ENCODE measurements around the gene FBXW7. TPM values are rescaled to one million over a fixed set of nuclear protein-coding genes. Genes with fewer than 3 reads are reported as not detected.

FBXW7 gene
- total and polyA plus RNA-seq, 4 experiments from 2014 or later: 36.2 to 148 (median 92.9) TPM

DNA sequence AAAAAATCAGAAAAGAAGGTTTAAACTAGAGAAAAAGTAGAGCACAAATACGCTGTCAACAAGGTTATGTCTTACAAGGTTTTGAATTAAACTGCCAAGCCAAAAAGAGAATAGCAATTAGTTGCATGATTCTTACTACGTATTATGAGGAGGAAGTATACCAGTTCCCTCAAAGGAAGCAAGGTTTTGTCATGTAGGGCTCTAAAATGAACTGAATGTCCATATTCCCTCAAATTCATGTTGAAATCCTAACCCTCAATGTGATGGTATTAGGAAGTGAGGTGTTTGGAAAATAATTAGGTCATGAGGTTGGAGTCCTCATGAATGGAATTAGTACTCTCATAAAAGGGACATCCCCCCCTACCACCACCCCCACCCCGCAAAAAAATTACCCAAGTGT is 201.0 kb downstream of the FBXW7 start:
- Histone ChIP-seq H3K36me3 (ENCODE audit: insufficient read depth, low read length) (peaks cover 4% of the 10 kb centered on the region), H3K4me3 (ENCODE audit: low read length in 2 of 2) (no peak overlapping the region), H3K4me1 (ENCODE audit: insufficient read depth, low read length) (no peaks in the 10 kb centered on the region), H3K9me3 (ENCODE audit: control insufficient read depth in 1 of 2, low read length in 2 of 2) (no peaks in the 10 kb centered on the region), H3K27ac (ENCODE audit: low read depth, low read length) (no peak overlapping the region), H3K27me3 (ENCODE audit: insufficient read depth, low read length) (no peaks in the 10 kb centered on the region)
- no peak overlapping the region for H3K27ac Mint-ChIP-seq
- H3K4me3 Mint-ChIP-seq: no peak overlapping the region
- H3K36me3 Mint-ChIP-seq: peaks cover 57 to 60% of the 10 kb centered on the region in 2 donors
- ChIA-PET CTCF (ENCODE audit: partially characterized antibody) (no interaction called here), POLR2A (ENCODE audit: partially characterized antibody) (no interaction called here)
- no peak for DNase-seq
- peaks cover 0 to 2% (median 0%) of the 10 kb centered on the region in 4 donors for H3K4me1 Mint-ChIP-seq
- no peaks in the 10 kb centered on the region for H3K9me3 Mint-ChIP-seq
- H3K27me3 Mint-ChIP-seq: no peaks in the 10 kb centered on the region
- intact Hi-C loops (cut with micrococcal nuclease): loop anchor here (5.0 kb wide), 1 partner anchor 78 kb away; no protein-coding TSS in a partner anchor

- Histone ChIP-seq H3K27ac (ENCODE audit: low read depth, low read length) (no peak overlapping the region), H3K27me3 (ENCODE audit: insufficient read depth, low read length) (no peaks in the 10 kb centered on the region), H3K4me3 (ENCODE audit: low read length in 2 of 2) (no peak overlapping the region), H3K4me1 (ENCODE audit: insufficient read depth, low read length) (peaks cover 22% of the 10 kb centered on the region), H3K9me3 (ENCODE audit: control insufficient read depth in 1 of 2, low read length in 2 of 2) (no peaks in the 10 kb centered on the region), H3K36me3 (ENCODE audit: insufficient read depth, low read length) (peaks cover 4% of the 10 kb centered on the region)
- Mint-ChIP-seq H3K27ac (peak overlapping the region in 2 of 7 donors; percentile 1 to 83), H3K36me3 (peaks cover 60 to 71% of the 10 kb centered on the region in 2 donors), H3K27me3 (no peaks in the 10 kb centered on the region), H3K9me3 (no peaks in the 10 kb centered on the region), H3K4me3 (no peak overlapping the region), H3K4me1 (peaks cover 11 to 24% (median 16%) of the 10 kb centered on the region in 4 donors)
- ChIA-PET CTCF (ENCODE audit: partially characterized antibody) (no interaction called here), POLR2A (ENCODE audit: partially characterized antibody) (no interaction called here)
- intact Hi-C loops (cut with micrococcal nuclease): loop anchor here (5.0 kb wide), 1 partner anchor 74 kb away; no protein-coding TSS in a partner anchor
- DNase-seq: no peak
Observed at GRCh38 chr4:152331042-152331441, 204.8 kb downstream of the FBXW7 start.

- Mint-ChIP-seq H3K27ac (peak overlapping the region in 3 of 7 donors; percentile 53 to 70 (median 65)), H3K36me3 (peaks cover 63 to 76% of the 10 kb centered on the region in 2 donors)
- CTCF ChIA-PET (ENCODE audit: partially characterized antibody): interaction anchor here (0.8 to 1.7 kb wide), 3 partner anchors 11 to 73 kb away, joined by 3 to 6 read pairs (median 3); no protein-coding TSS in a partner anchor
Observed at GRCh38 chr4:152328582-152328981, 207.3 kb downstream of the FBXW7 start.

GRCh38 chr4:152327606-152328453 is 208.1 kb downstream of the FBXW7 start:
- Mint-ChIP-seq H3K4me3 (peak overlapping the region in 7 of 8 donors; percentile 51 to 70 (median 67)), H3K4me1 (peaks cover 15 to 24% (median 17%) of the 10 kb centered on the region in 4 donors), H3K36me3 (peaks cover 67 to 77% of the 10 kb centered on the region in 2 donors), H3K27ac (peak overlapping the region; percentile 70 to 93 (median 87)), H3K27me3 (no peaks in the 10 kb centered on the region), H3K9me3 (no peaks in the 10 kb centered on the region)
- Histone ChIP-seq H3K27me3 (ENCODE audit: insufficient read depth, low read length) (no peaks in the 10 kb centered on the region), H3K27ac (ENCODE audit: low read depth, low read length) (no peak overlapping the region), H3K9me3 (ENCODE audit: control insufficient read depth in 1 of 2, low read length in 2 of 2) (no peaks in the 10 kb centered on the region), H3K4me1 (ENCODE audit: insufficient read depth, low read length) (peaks cover 22% of the 10 kb centered on the region), H3K4me3 (ENCODE audit: low read length in 2 of 2) (no peak overlapping the region), H3K36me3 (ENCODE audit: insufficient read depth, low read length) (peaks cover 16% of the 10 kb centered on the region)
- POLR2A ChIA-PET (ENCODE audit: partially characterized antibody): interaction anchor here (0.7 to 2.4 kb wide), 6 partner anchors 28 to 317 kb away, joined by 3 to 10 read pairs (median 4); no protein-coding TSS in a partner anchor
- CTCF ChIA-PET (ENCODE audit: partially characterized antibody): interaction anchor here (0.8 to 1.7 kb wide), 3 partner anchors 12 to 72 kb away, joined by 3 to 6 read pairs (median 3); no protein-coding TSS in a partner anchor
- intact Hi-C loops (cut with micrococcal nuclease): loop anchor here (5.0 kb wide), 1 partner anchor 226 kb away; no protein-coding TSS in a partner anchor
- peak in 4 of 5 donors; percentile 8 to 23 (median 16) for DNase-seq

More at GRCh38 chr4:152328582-152328981, 207.3 kb downstream of the FBXW7 start:
- H3K9me3 ChIP-seq (ENCODE audit: control insufficient read depth in 1 of 2, low read length in 2 of 2): no peaks in the 10 kb centered on the region
- DNase-seq: no peak
- peak overlapping the region in 1 of 8 donors; percentile 56 for H3K4me3 Mint-ChIP-seq
- intact Hi-C loops (cut with micrococcal nuclease): loop anchor here (5.0 kb wide), 1 partner anchor 226 kb away; no protein-coding TSS in a partner anchor
- H3K4me3 ChIP-seq (ENCODE audit: low read length in 2 of 2): no peak overlapping the region
- peaks cover 22% of the 10 kb centered on the region for H3K4me1 ChIP-seq (ENCODE audit: insufficient read depth, low read length)
- POLR2A ChIA-PET (ENCODE audit: partially characterized antibody): interaction anchor here (0.7 to 2.4 kb wide), 5 partner anchors 27 to 228 kb away, joined by 3 to 10 read pairs (median 4); no protein-coding TSS in a partner anchor
- H3K9me3 Mint-ChIP-seq: no peaks in the 10 kb centered on the region
- no peak overlapping the region for H3K27ac ChIP-seq (ENCODE audit: low read depth, low read length)
- peaks cover 8% of the 10 kb centered on the region for H3K36me3 ChIP-seq (ENCODE audit: insufficient read depth, low read length)
- H3K27me3 ChIP-seq (ENCODE audit: insufficient read depth, low read length): no peaks in the 10 kb centered on the region
- peaks cover 14 to 24% (median 17%) of the 10 kb centered on the region in 4 donors for H3K4me1 Mint-ChIP-seq
- H3K27me3 Mint-ChIP-seq: no peaks in the 10 kb centered on the region

GRCh38 chr4:152325831-152326230 is 210.1 kb downstream of the FBXW7 start:
- Histone ChIP-seq H3K27me3 (ENCODE audit: insufficient read depth, low read length) (no peaks in the 10 kb centered on the region), H3K4me3 (ENCODE audit: low read length in 2 of 2) (no peak overlapping the region), H3K4me1 (ENCODE audit: insufficient read depth, low read length) (peaks cover 22% of the 10 kb centered on the region), H3K36me3 (ENCODE audit: insufficient read depth, low read length) (peaks cover 27% of the 10 kb centered on the region), H3K9me3 (ENCODE audit: control insufficient read depth in 1 of 2, low read length in 2 of 2) (no peaks in the 10 kb centered on the region), H3K27ac (ENCODE audit: low read depth, low read length) (no peak overlapping the region)
- Mint-ChIP-seq H3K36me3 (peaks cover 65 to 74% of the 10 kb centered on the region in 2 donors), H3K27ac (no peak overlapping the region), H3K4me3 (no peak overlapping the region), H3K27me3 (no peaks in the 10 kb centered on the region), H3K4me1 (peaks cover 15 to 24% (median 18%) of the 10 kb centered on the region in 4 donors), H3K9me3 (no peaks in the 10 kb centered on the region)
- intact Hi-C loops (cut with micrococcal nuclease): loop anchor here (5.0 kb wide), 1 partner anchor 224 kb away; no protein-coding TSS in a partner anchor
- POLR2A ChIA-PET (ENCODE audit: partially characterized antibody): interaction anchor here (0.9 kb wide), 1 partner anchor 70 kb away, joined by 3 read pairs; no protein-coding TSS in a partner anchor
- CTCF ChIA-PET (ENCODE audit: partially characterized antibody): no interaction called here
- DNase-seq: no peak

DNA sequence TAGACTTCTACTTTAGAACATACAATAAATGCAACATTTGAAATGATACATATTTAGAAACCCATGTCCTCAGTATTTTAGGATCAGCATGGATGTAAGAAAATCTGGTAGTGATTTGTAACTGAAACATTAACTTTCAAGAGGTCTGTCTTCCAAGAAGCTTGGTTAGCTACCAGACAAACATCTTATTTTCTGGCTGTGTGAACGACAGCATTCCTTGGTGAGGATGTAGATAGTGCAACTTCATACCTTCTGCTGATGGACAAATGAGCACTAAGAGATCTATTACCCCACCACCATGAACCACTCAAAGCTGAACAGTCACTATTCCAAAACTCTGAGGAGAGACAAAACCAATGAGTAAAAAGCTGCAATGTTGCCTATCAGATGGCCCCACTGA is 212.7 kb downstream of the FBXW7 start:
- Mint-ChIP-seq H3K27me3 (no peaks in the 10 kb centered on the region), H3K4me1 (peaks cover 12 to 14% (median 13%) of the 10 kb centered on the region in 4 donors), H3K27ac (no peak overlapping the region), H3K9me3 (no peaks in the 10 kb centered on the region), H3K4me3 (no peak overlapping the region), H3K36me3 (peaks cover 54 to 63% of the 10 kb centered on the region in 2 donors)
- Histone ChIP-seq H3K27ac (ENCODE audit: low read depth, low read length) (no peak overlapping the region), H3K27me3 (ENCODE audit: insufficient read depth, low read length) (no peaks in the 10 kb centered on the region), H3K9me3 (ENCODE audit: control insufficient read depth in 1 of 2, low read length in 2 of 2) (no peaks in the 10 kb centered on the region), H3K4me1 (ENCODE audit: insufficient read depth, low read length) (peaks cover 13% of the 10 kb centered on the region), H3K4me3 (ENCODE audit: low read length in 2 of 2) (no peak overlapping the region), H3K36me3 (ENCODE audit: insufficient read depth, low read length) (peaks cover 24% of the 10 kb centered on the region)
- ChIA-PET CTCF (ENCODE audit: partially characterized antibody) (no interaction called here), POLR2A (ENCODE audit: partially characterized antibody) (no interaction called here)
- intact Hi-C loops (cut with micrococcal nuclease): no loop called here
- DNase-seq: no peak

- Mint-ChIP-seq H3K4me3 (no peak overlapping the region), H3K9me3 (no peaks in the 10 kb centered on the region), H3K36me3 (peaks cover 48 to 58% of the 10 kb centered on the region in 2 donors), H3K27ac (peak overlapping the region in 2 of 7 donors; percentile 53 to 84), H3K27me3 (no peaks in the 10 kb centered on the region), H3K4me1 (peaks cover 6 to 9% (median 8%) of the 10 kb centered on the region in 4 donors)
- Histone ChIP-seq H3K4me3 (ENCODE audit: low read length in 2 of 2) (no peak overlapping the region), H3K27ac (ENCODE audit: low read depth, low read length) (no peak overlapping the region), H3K27me3 (ENCODE audit: insufficient read depth, low read length) (no peaks in the 10 kb centered on the region), H3K36me3 (ENCODE audit: insufficient read depth, low read length) (peaks cover 24% of the 10 kb centered on the region), H3K9me3 (ENCODE audit: control insufficient read depth in 1 of 2, low read length in 2 of 2) (no peaks in the 10 kb centered on the region), H3K4me1 (ENCODE audit: insufficient read depth, low read length) (peaks cover 8% of the 10 kb centered on the region)
- ChIA-PET CTCF (ENCODE audit: partially characterized antibody) (no interaction called here), POLR2A (ENCODE audit: partially characterized antibody) (no interaction called here)
- DNase-seq: no peak
- intact Hi-C loops (cut with micrococcal nuclease): no loop called here
Observed at GRCh38 chr4:152322656-152323055, 213.2 kb downstream of the FBXW7 start.

All from CD4-positive, alpha-beta memory T cell (primary cell).